ENCODE measurements around the gene ENO1. TPM values are rescaled to one million over a fixed set of nuclear protein-coding genes. Genes with fewer than 3 reads are reported as not detected.

ENO1 gene
- total and polyA plus RNA-seq, 9 of the 15 experiments (the other 6 are each of a cell fraction or from before 2014, with no cell fraction given) = 2,249 to 7,472 (median 2,868) TPM

DNA sequence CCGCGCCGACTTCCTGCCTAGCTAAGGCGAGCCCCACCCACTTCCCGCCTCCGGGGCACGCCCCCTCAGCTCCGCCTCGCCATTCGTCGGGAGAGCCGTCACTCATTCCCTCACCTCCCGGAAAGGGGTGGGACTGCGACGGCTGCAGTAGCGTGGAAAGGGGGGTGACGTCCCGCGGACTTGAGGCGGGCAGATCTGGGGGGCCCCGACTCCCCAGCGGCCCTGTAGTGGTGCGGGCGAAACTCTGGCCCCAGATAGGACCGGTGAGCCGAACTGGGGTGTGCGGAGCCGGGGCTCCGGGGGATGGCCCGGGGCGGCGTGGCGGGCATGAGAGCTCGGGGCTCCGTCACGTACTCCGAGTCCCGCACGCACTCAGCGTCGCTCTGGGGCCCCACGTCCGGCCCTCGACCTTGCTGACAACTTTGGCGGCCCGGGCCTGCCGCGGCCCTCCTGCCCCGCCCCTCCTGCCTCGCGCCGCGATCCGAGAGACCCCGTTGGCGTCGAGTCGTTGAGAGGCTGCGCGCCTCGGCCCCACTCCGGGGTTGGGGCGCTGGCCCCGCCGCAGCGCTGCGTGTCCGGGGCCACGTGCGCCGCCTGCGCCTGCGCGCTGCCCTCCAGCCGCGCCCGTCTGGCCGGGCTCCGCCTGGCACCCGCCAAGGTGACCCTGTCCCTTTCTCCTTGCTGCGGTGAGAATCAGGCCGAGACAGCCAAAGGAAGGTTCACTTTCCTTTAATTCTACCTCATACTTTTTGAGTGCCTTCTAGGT is 395 bp upstream of the ENO1 start (continued):
- TF ChIP-seq ZNF165 (CRISPR knock-in tag; IDR thresholded peaks at IDR 0.05; ENCODE audit: borderline replicate concordance) (no peak; the same call in 1 of the 2 replicates), GTF2E2 (tag; IDR thresholded peaks at IDR 0.05) (peak; percentile 92), HDAC2 (IDR thresholded peaks at IDR 0.05) (peak; percentile 30; the same call in 1 of the 2 replicates), KLF16 (IDR thresholded peaks at IDR 0.05) (no peak), FOXP4 (CRISPR knock-in tag; IDR thresholded peaks at IDR 0.05; ENCODE audit: borderline replicate concordance) (peak; percentile 96; the same call in 1 of the 2 replicates), CXXC5 (CRISPR knock-in tag; IDR thresholded peaks at IDR 0.05) (peak; percentile 100), JUNB (CRISPR knock-in tag; conservative IDR thresholded peaks at IDR 0.05) (0 out of 2 replicates have a peak, but pooled peaks have one; percentile 18), E2F5 (CRISPR knock-in tag; IDR thresholded peaks at IDR 0.05) (peak; percentile 98), KLF13 (tag; IDR thresholded peaks at IDR 0.05; ENCODE audit: borderline replicate concordance, low read depth) (peak; percentile 65), MCM7 (IDR thresholded peaks at IDR 0.05) (no peak), MTA3 (IDR thresholded peaks at IDR 0.05; ENCODE audit: borderline replicate concordance) (peak; percentile 70; the same call in 1 of the 2 replicates), ELF1 (tag; IDR thresholded peaks at IDR 0.05) (peak; percentile 96)
- TF ChIP-seq, protein P1, sequence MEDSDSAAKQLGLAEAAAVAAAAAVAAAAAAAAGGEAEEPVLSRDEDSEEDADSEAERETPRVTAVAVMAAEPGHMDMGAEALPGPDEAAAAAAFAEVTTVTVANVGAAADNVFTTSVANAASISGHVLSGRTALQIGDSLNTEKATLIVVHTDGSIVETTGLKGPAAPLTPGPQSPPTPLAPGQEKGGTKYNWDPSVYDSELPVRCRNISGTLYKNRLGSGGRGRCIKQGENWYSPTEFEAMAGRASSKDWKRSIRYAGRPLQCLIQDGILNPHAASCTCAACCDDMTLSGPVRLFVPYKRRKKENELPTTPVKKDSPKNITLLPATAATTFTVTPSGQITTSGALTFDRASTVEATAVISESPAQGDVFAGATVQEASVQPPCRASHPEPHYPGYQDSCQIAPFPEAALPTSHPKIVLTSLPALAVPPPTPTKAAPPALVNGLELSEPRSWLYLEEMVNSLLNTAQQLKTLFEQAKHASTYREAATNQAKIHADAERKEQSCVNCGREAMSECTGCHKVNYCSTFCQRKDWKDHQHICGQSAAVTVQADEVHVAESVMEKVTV (CRISPR knock-in tag; IDR thresholded peaks at IDR 0.05) = 0 out of 2 replicates have a peak, but pooled peaks have one; percentile 23
